GM19240 (cell line): ENCODE data around the gene MYRF.

Experiments used
- DNase-seq: peaks from one replicate; pipeline ENCODE4 v3.0.0; 2011; ENCODE audit warnings: low spot score; ENCODE audit not compliant: insufficient read length

MYRF gene

DNA sequence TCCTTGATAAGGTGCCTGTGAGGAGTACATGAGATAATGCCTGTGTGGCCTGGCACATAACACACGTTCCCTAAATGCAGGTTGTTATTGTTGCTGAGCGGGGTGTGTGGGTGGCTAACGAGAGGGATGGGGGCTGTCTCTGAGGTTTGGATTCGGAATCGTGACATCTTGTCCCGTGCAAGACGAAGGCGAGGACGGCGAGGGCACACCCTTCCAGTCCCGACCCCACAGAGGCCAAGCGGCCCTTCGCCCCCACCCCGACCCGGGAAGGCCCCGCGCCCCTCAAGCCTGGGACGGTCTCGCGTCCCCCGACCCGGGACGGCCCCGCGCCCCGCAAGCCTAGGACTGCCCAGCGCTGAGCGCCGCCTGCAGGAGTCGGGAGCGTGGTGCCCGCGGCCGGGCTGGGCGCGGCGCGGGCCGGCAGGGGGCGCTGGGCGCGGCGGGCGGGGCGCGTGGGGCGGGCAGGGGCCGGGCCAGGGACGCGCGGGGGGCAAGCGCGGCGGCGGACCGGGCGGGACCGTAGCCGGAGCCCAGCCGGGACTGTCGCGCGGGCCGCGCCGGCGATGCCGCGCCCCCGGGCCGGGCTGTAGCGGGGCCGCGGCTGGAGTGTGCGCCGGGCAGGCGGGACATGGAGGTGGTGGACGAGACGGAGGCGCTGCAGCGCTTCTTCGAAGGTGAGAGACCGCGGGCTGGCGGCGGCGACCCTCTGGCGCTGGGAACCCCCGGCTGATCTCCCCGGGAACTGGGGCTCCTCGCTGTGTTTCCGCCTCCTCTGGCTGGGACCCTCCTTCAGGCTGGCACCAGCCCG is at the start of gene MYRF:
MYRF (plus strand) TSS at position 520 of the 808 bp plus-strand sequence; CDS start at position 629, 109 bp downstream.
- DNase-seq = no peak

- no peak for DNase-seq
Observed at GRCh38 chr11:61702701-61703312, 49.6 kb upstream of the MYRF start.

DNA sequence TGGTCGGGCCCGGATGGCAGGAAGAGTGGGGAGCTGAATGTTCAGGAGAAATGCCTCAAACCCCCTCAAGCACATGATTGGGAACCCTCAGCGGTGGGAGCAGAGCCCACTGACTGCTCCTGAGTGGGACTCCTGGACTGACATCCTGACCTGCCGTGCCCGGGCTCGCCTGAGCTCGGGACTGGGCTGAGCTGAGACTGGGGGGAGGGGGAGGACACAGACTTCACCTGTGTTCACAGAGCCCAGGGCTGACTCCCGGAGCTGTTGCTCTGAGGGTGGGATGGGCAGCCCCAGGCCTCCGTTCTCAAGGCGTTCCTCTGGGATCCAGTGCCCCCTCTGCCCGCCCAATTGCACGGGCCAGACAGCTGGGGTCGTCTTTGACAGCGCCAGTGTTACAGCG is 47.6 kb upstream of the MYRF start:
- DNase-seq = no peak

DNA sequence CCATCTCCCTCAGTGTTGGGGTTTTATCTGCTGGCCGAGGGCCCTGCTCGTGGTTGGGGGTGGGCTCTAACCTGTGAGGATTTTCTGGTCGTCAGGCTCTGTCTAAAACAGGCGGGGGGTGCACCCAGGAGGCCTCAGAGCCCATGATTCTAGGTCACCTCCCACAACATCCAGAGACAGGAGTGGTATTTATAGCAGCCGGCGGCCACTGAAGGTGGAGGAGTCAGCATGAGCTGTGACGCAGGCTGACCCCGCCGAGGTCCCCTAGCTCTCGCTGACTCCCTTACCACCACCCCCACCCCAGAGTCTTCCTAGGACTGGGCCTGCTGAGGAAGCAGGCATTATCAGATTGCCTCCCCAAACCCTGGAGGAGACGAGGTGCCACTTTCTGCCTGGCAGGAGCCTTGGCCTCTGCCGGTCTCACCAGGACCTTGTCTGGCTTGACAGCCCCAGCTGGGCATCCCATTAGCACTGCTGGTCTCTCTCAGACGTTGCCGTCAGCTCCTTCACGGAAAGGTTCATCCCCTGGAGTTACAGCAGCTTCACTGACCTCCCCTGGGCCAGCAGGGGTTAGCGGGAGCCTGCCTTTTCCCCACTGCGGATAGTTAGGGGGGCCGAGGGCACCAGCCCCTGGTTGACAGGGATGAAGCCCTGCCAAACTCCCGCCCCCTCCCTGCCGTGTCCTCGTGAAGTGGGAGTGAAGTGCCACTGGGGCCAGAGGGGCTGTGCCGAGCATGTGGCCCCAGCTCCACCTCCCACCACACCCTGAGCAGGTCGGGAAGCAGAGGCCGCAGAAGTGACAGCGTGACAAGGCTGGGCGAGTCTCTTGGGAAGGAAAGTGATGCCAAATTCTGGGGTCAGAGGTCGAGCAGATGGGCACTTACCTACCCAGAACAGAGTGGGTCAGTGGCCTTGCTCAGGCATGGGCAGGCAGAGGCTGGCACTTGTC is 45.7 kb upstream of the MYRF start:
- no peak for DNase-seq

GRCh38 chr11:61707574-61707973 is 44.9 kb upstream of the MYRF start:
- no peak for DNase-seq

GRCh38 chr11:61709110-61709509 is 43.3 kb upstream of the MYRF start:
- no peak for DNase-seq

- no peak for DNase-seq
Observed at GRCh38 chr11:61709572-61709971, 42.9 kb upstream of the MYRF start.

DNA sequence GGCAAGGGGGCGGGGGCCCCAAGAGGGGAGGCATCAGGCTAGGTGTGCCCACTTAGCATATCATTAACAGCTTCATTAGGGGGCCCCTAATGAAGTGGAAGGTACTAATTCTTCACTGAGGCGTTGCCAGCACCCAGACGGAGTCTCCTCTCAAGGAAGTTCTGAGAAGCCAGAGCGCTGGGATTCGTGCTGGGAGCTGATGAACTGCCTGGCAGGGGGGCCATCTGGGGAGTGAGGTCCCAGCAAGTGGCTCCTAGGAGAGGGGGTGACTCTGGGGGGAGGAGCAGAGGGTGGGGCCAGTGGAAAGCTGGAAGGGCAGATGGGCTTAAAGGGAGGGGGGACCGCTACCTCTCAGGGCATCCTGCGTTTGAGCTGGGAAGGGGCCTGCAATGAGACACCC is 42.4 kb upstream of the MYRF start:
- DNase-seq = no peak

DNA sequence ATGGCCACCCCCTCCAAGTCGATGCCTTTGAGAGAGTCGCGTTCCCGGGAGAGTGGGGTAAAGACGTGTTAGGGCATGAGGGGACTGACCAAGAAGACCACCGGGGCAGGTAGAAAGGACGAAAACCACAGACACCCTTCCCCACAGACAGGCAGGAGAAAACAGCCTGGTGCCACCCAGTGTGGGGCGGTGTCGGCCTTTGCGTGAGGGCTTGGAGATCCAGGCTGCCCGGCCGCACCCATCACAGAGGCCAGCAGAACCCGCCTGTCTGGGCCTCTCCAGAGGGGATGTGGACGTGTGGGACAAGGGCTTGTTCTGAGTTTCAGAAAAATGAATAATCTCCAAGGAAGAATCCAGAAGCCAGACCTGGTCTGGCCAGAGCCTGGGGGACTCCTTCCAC is 41.4 kb upstream of the MYRF start:
- DNase-seq = no peak

- no peak for DNase-seq
Observed at GRCh38 chr11:61711498-61711897, 40.9 kb upstream of the MYRF start.

DNA sequence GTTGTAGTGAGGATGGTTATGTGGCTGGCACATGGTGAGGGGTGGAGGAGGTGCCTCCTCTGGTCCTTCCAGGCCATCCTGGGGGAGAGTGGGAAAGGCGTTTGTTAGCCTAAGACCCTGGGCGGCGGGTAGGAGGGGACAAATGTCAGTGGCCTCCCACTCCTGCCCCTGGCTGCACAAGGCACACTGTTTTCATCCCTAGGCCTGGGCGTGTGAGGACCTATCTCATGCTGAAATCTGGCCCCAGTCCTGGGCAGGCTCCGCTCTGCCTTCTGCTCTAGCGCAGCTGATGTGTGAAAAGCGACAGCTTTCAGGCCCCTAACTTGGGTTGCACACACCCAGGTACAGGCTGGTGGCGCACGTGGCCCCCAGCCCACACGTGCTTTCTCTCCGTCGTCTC is 40.1 kb upstream of the MYRF start:
- DNase-seq = no peak

- DNase-seq = no peak
Observed at GRCh38 chr11:61712846-61713245, 39.6 kb upstream of the MYRF start.

DNA sequence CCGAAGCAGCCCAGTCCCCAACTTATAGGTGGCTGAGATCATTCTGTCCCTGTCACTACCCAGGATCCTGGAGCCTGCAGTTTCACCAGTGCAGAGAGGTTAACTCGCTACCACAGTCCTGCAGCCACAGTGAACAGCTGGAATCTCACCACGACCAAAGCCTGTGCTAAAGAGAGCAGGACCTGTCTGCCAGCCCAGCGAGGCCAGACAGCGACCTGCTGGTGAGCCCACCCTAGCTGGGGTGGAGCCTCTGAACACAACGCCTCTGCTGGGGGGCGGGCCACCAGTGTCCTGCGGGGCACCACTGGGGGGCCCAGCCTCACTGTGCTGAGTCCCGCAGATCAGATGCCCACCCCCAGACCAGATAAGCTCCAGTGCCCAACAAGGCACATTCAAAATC is 39.0 kb upstream of the MYRF start:
- DNase-seq = no peak

- DNase-seq = no peak
Observed at GRCh38 chr11:61713906-61714305, 38.5 kb upstream of the MYRF start.

DNA sequence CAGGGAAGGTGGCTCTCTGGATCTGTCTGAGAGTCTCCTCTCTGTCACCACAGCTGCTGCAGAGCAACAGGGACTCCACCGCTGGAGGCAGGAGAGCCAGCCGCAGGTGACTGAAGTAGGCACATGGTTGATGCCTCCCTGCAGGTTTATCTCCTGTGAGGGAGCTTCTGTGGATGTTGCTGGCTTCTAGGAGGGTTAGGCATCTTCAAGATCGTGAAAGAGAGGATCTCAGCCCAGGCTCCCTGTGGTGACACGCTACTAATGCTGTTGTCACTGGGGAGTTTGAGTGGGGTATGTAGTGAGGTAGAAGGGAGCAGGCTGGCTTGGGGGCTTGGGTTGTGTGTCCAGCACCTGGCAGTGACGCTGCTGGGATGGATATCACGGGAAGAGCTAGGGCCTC is 38.1 kb upstream of the MYRF start:
- DNase-seq = no peak

DNA sequence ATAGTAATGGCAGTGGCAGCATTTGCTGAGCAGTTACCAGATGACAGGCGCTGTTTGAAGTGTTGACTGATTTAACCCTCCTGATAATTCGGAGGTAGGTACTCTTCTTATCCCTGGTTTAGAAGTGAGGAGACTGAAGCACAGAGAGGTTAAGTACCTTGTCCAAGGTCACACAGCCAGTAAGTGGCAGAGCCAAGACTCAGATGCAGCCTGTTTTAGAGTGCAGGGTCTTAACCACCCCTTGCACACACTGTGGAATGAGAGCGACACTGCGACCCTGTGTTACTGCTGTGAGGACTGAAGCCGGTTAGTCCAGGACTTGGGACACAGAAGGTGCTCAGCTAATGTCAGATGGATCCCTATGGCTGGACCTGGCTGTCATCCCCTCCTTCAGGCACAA is 37.5 kb upstream of the MYRF start:
- no peak for DNase-seq

GRCh38 chr11:61715867-61716266 is 36.6 kb upstream of the MYRF start:
- DNase-seq = no peak

- DNase-seq = no peak
Observed at GRCh38 chr11:61716478-61717285, 35.8 kb upstream of the MYRF start.

DNA sequence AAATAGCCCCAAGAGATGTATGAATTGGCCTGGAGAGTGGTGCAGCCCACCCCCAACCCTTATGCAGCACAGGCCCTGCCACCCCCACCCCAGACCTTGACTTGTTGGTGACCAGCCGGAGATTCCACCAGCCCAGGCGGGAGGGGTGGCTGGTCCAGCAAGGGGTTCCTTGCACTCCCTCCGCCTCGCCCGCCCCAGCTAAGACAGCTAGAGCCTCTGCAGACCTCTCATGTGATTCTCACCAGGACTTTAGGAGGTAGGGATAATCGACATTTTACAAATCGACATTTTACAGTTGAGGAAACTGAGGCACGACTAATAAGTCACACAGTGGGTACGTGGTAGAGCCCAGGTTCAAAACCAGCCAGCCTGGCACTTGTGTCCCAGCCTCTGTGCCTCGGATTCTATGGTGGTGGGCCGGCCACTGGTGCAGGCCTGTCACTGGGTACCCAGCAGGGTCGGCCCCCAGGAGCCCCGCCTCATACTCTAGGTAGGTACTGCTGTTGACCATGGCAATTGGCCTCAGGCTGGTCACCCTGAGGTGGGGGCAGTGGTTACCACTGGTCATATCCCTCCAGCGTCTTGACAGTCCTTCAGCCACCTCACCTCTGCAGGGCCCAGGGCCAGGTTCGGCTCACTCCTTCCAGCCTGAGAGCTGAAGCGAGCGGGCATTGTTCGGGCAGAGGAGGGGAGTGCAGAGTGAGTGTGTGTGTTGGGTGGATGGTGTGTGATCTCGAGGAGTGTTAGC is 35.0 kb upstream of the MYRF start:
- DNase-seq = no peak

DNA sequence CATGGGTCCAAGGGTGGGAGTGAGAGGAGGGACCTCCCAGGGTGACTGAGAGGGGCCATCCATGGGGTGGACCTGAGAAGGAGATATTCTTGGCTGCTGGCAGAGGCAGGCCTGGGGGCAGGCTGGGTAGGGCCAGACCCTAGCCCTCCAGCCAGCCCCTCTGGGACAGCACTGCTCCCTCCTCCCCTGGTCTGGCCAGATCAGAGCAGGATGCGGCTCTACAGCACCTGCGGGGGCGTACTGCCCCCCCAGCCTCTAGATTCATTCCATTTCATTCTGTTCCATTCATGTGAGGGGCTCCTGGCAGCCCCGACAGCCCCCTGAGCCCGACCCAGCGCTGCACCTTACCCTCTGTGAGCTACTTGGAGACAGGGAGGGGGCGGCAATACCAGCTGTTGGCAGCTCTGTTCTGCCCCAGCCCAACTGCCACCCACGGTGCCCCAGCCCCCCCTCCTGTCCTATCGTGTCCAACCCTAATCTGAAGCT is 34.3 kb upstream of the MYRF start:
- DNase-seq = no peak
